GM19023 (cell line): Measurements from ENCODE around the gene KIAA1614.

ENCODE experiments used
- ATAC-seq: cut with Tn5 transposase; IDR thresholded peaks from one replicate; pipeline ENCODE4 v1.9.1; 2021; ENCODE audit warnings: mild to moderate bottlenecking, moderate library complexity; ENCODE audit not compliant: unreplicated experiment

KIAA1614 gene

DNA sequence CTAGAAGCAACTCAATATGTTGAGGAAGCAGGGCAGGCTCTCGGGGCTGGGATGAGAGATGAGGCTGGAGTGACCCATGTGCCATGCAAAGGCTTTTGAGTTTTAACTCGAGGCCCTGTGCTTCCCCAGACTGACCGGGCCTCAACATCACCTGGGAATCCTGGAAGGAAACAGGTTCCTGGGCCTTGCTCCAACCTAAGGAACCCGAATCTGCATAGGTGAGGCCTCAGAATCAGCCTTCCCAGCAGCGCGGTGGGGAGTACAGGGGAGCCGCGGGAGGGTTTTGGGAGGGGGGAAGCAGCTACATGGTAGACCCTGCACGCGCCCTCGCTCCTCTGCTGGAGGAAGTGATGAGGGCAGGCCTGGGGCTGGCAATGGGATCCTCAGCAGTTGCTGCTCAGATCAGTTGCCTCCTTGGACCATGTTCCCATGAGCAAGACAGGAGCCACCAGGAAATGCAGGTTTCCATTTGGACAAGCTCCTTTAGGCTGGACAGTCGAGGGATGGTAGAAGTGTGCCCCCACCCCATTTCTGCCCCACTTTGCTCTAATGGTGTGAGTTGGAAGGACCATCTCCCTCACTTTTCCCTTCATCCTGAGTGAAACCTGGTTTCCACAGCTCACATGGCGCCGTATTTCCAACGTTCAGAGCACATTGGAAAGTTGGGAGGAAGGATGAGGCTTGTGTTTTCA, 4.5 kb upstream of the KIAA1614 start:
- ATAC-seq: no peak

DNA sequence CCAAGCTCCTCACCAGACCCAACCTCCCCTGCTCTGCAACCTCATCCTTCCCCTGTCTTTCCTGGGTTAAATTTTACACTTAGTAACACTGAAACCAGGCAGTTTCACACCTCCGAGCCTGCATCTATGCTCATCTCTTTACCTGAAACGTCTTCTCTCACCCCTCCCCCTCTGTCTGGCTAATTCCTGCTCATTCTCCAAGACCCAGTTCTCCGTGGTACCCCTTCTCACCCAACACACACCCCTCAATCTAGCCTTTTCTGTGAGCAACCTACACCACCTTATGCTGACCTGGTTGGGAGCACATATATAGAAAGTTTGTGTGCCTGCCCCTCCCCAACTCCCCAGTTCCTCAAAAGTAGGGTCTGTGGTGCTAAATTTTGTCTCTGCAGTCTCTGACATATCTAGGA, 3.7 kb upstream of the KIAA1614 start:
- peak; percentile 38 for ATAC-seq

DNA sequence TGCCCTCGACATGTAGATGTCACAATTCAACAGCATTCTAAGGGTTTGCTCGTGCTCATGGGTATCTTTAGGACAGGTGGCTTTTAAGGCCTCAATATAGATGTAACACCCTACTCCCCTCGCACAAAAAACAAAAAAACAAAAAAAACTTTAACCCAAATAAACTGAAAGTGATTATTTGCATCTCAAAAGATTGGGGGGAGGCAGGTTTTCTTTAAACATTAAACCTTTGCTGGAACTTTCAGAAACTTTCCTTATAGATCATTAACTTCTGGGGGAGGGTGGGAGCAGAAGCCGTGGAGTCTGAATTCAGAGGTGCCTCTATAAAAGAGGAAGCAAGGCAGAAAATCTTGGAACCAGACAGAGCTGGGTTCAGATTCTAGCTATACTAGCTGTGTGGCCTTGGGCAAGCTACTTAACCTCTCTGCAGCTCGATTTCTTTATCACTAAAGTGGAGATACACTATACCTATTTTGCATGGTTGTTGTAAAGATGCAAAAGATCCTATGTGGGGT, 3.2 kb upstream of the KIAA1614 start:
- ATAC-seq: peak; percentile 42

DNA sequence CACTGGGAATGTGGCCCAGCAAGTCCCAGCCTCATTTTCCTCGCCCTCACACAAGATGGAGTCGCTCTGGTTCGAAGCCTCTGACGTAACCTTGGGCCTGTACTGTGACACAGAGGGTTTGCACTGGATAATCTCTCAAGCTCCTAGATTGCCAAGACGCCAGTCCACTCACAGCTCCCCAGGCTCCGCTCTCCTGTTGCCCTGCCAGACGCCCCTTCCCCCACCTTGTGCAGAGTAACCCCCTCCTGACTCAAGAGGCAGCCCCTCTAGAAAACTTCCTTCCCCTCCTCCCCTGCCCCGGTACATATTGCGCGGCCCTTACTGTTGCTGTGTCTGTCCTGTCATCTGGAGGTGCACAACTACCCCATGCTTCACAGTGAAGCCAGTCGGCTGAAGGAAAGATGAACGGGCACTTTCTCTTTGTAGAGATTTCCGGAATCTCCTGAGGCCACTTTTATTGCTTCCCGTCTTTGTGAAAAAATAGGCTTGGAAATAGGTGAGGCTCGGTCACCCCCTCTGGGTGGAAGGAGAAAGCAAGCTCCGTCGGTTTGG, 981 bp upstream of the KIAA1614 start:
- ATAC-seq: no peak

DNA sequence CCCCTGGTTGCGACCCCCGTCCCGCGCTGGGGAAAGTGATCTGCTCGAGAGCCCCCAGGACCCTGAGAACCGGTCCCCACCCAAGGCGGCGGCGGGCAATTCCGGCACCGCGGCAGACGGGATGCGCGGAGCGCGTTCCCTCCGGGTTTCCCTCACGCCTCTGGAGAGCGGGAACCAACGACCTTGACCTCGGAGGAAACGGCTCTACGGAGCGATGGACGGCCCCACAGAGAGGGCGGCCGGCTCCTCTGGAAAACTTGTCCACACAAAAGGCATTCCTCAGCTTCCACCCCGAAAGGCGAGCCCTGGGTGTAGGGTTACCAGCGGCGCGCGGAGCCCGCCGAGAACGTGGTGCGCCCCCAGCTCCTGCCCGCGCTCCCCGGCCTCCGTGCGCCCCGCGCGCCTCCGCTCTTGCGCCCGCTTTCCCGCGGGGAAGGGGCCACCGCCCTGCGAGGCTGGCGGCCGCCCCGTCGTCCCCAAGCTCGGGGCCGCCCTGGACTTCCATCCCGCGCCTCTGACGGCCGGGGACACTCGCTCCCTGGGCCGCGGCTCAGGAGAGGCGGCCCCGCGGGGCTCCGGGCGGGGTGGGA, 391 bp upstream of the KIAA1614 start:
- no peak for ATAC-seq

DNA sequence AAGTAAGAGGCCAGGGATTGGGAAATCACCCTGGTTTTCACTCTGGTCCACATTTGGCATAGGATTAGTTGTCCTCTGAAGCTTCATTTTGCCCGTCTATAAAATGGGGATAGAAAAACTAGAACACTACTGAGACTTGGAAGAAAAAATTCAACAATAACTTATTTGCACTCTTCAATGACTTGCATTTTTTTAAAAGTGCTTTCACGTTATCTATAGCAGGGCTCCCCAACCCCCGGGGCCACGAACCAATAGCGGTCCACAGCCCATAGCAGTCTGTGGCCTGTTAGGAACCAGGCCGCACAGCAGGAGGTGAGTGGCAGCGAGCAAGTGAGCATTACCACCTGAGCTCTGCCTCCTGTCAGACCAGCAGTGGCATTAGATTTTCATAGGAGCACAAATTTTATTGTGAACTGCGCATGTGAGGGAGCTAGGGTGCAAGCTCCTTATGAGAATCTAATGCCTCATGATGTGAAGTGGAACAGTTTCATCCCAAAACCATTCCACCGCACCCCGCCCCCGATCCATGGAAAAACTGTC, 2.8 kb downstream of the KIAA1614 start:
- ATAC-seq: no peak

DNA sequence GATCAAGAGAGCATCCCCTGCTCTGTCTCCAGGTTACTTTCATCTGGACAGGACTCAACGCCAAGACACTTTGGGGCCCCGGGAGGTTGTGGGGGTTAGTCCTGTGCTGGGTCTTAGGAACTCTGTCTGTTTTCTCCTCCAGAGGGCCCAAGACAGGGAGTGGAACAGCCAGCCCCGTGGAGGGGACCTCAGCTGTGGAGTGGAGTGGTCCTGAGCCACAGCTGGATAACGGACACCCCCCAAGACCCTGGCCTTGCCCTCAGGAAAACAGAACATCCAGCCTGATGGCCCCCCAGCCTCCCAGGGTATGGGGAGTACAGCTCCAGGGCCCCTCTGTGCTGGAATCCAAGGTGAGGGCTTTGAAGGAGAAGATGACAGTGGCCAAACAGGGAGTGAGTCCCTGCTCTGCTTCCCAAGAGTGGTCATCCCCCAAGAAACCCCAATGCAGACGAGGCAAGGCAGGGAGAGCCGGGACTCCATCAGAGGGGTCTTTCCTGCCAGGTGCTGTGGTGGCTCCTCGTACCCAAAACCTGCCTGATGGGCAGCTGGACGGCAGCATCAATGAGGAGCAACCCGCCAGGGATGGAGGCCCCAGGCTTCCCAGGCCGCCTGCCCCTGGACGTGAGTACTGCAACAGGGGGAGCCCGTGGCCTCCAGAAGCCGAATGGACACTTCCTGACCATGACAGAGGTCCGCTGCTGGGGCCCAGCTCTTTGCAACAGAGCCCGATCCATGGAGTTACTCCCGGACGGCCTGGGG, 3.5 kb downstream of the KIAA1614 start:
- no peak for ATAC-seq

DNA sequence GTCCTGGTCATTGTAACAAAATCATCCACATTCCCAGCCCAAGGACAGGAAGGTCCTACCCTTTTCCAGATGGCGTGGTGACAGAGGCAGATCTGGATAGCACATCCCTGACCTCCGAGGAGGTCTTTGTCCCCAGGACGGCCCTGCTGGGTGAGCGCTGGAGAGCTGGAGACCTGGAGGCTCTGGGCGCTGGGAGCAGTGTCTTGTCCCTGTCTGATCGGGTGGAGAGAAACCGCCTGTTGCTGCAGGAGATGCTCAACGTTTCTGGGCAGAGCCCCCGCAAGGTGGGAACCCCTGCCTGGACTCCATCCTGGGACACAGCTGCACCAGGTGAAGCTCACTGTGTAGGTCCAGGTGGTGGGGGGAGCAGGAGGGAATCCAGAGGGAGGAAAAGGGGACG, 4.1 kb downstream of the KIAA1614 start:
- no peak for ATAC-seq

DNA sequence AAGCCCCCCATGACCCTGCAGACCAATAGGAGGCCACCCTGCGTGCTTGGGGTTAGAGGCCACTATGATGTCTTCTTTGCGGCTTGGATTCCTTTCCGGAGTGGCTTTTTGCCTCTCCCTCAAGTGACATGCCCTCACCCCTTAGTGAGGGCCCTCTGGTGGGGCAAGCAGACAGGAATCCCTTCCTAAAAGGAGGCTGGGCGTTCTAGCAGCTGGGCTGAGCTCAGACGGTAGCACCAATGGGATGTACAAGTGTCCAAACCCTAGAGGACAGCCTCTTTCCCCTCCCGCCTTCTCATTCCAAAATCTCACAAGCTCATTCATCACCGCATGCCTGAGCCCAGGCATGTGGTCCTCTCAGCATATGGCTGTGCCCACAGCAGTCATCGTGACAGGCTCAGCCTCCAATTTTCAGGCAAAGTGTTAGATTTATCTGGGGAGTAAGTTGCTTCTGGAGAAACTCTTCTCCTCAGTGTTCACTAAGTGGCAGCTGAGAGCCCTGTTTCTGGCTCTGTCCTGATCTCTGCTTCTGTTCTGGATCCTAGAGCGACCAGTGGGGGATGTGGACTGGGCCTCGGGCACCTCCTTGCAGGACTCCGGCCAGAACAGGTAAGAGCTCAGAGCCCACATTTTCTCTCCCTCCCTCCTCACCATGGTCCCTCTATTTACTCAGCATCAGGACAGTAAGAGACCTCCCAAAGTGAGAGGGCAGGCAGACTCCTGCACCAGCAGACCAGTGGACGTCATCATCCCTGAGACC, 4.8 kb downstream of the KIAA1614 start:
- no peak for ATAC-seq

DNA sequence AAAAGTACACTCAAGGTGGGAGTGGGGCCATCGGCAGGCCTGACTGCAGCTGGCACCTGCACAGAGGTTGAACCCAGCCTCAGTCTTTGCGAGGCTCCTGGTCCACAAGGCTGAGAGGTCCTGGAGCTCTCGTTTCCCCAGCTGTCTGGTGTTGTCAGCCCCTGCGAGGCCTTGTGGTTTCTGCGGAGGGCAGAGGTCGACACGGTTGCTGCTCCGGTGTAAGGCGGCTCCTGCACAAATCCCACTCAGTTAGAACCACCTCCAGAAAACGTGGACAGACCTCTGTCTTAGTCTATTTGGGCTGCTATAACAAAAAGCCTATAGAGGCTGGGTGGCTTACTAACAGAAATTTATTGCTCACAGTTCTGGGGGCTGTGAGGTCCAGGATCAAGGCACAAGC, 5.8 kb downstream of the KIAA1614 start:
- no peak for ATAC-seq

DNA sequence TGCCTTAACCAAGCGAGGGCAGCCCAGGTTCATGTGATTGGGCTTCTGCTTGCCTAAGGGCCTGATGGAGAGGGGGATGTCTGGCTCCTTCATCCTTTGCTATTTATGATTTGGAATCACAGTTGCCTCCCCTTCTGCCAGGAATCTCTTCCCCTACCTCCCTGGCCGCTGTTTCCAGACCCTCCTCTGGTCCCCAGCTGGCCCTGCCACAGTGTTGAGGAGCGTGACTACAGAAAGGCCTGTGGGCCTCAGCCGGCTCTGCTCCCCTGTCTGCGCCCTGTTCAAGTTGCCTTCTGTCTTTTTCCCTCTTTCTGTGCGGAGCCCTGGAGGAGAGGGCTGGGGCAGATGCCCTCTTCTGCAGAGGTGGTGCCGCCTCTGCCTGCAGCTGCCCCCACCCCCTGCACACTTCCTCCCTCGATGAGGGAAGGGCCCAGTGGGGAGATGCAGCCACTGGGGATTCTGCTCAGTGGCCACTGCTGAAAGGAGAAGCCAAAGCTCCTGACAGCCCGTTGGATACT, 6.5 kb downstream of the KIAA1614 start:
- ATAC-seq: no peak

DNA sequence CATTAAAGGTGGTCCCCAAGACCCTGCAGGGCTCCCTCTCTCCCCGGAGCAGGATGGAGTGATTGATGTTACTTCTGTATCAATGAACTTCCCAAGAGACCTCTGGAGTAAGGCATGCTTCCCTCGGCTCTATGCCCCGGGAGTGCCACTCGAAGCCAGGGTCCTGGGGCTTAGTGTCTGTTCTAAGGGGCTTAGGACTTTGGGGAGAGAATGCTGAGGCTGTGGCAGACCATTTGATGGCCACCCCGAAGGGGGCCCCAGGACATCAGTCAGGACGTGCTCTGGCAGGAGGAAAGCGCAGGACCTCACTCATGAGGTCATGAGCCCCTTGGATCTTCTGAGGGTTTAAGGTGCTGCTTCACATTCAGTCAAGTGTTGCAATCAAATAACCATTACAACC, 7.5 kb downstream of the KIAA1614 start:
- ATAC-seq: no peak

DNA sequence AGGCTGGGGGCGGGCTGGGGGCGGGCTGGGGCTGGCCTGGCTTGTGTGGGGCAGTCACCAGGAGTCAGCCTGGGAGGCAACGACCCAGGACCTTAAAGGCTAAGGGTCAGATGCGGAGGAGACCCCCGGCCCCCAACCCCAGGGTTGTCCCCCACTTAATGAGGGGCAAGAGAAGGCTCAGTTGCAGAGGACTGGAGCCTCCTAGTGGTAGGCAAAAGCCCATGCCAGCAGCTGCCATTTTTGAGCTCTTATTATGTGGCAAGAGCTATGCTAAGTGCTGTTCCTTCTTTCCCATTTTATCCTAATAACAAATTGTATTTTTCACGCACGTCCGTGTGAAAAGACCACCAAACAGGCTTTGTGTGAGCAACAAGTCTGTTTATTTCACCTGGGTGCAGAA, 8.0 kb downstream of the KIAA1614 start:
- ATAC-seq: no peak

DNA sequence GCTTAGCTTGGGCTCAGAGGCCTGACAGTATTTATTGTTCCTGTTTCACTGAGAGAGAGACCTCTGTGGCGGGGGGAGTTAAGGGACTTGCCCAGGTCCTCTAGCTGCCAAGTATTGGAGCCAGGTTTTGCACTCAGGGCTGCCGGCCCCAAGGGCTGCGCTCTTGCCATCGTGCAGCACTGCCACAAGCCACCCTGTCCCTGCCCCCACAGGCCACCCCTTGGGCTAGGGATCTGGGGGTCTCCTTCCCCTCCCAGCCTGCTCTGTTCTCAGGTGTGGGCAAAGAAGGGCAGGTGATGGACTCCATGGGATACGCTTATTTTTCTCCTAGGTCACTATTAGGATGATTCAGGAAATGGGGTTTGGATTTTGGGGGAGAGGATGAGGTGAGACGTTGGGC, 8.7 kb downstream of the KIAA1614 start:
- ATAC-seq: no peak

DNA sequence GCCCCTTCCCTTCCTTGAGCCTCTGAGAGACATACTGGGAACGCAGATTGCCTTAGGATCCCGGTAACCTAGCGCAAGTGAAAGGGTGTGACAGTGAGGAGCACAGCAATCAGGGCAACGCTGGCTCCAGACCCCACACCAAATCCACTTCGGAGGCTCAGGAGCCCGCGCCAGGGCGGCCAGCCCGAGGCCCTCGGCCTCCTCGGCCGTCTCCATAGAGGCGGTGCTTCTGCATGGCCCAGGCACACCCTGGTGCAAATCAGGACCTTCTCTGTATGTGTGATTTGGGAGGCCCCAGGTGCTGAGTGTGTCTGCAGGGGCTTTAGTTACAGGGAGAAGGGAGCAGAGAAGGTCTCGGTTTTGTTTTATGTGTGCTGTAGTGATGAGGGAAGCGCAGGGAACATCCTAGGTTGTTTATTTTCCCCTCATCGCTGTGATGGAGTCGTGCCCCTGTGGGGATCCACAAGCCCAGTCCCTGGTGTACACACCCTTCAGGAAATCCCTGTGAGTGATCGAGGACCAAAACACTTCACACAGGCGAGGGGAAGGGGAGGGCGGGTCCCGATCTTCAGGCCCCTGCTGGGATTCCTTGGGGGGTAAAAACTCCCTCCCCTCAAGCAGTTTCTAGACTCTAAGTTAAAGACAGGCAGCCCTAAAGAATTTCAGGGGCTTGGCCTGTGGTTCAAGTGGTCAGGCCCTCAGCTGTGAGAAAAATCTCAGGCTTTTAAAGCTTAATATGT, 9.4 kb downstream of the KIAA1614 start:
- no peak for ATAC-seq

DNA sequence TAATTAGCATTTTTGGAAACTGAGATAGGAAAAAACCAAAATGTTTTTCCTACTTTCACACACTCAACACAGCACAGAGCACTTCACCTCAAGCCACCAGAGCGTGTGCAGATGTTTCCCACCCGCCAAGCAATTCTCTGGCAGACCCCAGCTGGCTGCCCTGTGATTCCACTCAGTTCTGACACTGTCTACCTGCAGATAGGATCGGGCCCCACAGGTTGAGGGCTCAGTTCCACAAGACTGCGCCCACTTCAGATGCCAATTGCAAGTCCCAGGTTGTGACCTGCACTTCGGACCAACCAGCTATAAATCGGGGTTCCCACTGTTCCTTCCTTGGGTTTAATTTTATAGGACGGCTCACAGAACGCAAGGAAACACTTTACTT, 9.9 kb downstream of the KIAA1614 start:
- ATAC-seq: no peak

DNA sequence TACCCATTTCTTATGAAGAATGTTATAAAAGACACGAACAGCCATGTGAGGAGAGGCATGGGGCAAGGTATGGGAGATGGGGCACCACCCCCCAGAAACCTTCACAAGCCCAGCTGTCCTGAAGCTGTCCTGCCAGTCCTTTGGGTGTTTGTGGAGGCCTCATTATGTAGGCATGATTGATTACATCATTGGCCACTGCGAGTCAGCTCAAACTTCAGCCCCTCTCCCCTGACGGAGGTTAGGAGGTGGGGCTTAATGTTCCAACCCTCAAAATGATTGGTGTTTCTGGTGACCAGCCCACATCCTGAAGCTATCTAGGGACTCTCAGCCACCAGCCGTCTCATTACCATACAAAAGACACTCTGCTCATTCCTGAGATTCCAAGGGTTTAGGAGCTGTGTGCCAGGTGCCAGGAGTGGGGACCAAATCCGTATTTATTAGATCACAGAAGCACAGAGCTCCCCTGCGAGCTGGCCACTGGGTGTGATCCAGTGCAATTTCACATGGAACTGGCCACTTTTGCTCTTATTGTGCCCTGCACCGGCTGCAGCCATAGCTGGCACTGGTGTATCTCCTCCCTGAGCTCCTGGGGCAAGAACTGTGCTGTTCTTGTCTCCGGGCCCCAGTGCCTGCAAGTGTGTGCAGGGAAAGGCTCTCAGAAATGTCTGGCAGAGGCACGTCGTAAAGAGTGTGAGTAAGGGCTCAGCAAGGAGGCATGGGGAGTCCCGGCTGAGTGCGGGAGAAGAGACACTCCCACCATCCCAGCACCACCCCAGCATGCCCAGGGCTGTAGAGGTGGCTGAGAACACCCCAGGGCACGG, 10.5 kb downstream of the KIAA1614 start:
- ATAC-seq: no peak

DNA sequence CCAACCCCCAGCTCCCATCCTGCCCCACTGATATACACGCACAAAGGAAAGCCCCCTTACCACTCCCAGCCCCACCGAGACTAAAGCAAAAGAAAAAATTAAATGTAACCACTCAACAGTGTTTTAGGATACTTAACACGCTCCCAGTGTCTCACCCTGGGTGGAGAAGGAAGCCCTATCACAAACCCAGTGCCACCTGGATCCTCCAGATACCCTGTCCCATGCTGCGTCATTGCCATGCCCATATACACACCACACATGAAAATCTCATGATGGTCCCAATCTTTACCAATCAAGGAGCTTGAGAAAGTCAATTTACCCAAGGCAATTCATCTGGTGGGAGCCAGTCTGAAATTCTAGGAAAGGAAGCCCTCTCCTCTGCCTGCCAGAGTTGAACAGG, 11.2 kb downstream of the KIAA1614 start:
- ATAC-seq: no peak

DNA sequence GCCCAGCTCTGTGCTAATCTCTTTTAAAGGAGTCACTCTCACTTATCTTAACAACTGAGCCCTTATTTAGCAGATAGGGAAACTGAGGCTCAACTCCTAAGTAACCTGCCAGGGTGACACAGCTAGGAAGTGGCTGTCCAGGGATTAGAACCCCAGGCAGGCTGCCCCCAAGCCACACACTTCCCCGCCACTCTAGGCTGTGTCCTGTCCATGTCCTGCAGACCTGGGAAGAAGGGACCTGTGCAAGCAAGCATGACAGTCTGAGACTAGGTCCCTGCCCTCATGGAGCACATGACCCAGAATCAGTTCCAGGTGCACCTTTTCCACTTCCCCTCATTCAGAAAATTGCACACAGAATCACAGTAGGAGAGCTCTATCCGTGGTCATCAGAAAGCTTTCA, 12.2 kb downstream of the KIAA1614 start:
- ATAC-seq: no peak
